Epithelial cell of proximal tubule (primary cell): Measurements from ENCODE around the gene NEIL3. TPM values are rescaled to one million over a fixed set of nuclear protein-coding genes. Genes with fewer than 3 reads are reported as not detected.

ENCODE experiments used
- DNase-seq: peaks from one replicate; pipeline ENCODE4 v3.0.0-alpha.2; 2011; ENCODE audit warnings: low read depth
- H3K4me3 ChIP-seq: 2 replicates; pipeline ENCODE4 v1.5.1; 2011; ENCODE audit warnings: low read depth, mild to moderate bottlenecking, low read length
- CTCF ChIP-seq: conservative IDR thresholded peaks from 2 replicates; pipeline ENCODE4 v1.5.1; 2012; ENCODE audit warnings: low read depth, mild to moderate bottlenecking, low read length
- total RNA-seq: library from RNA; depleted of rRNA; stranded (reverse); fragments of >200 nt; gene quantifications from 2 replicates; pipeline ENCODE4 v1.2.3, GENCODE V29; 2015

Gene NEIL3
- total RNA-seq, 1 donor from 2014 or later: 7.8 TPM

GRCh38 chr4:177391287-177391686 lies 81.6 kb downstream of the NEIL3 start:
- no peak for DNase-seq
- no peak overlapping the region for H3K4me3 ChIP-seq
- TF ChIP-seq CTCF: no peak

GRCh38 chr4:177391953-177392352 lies 82.3 kb downstream of the NEIL3 start:
- no peak overlapping the region for H3K4me3 ChIP-seq
- TF ChIP-seq CTCF: no peak
- DNase-seq: no peak

- H3K4me3 ChIP-seq: no peak overlapping the region
- no peak for TF ChIP-seq CTCF
- DNase-seq: no peak
These were observed 83.6 kb downstream of the NEIL3 start for GRCh38 chr4:177393236-177393635.

- no peak for TF ChIP-seq CTCF
- no peak for DNase-seq
- no peak overlapping the region for H3K4me3 ChIP-seq
These were observed 86.7 kb downstream of the NEIL3 start for GRCh38 chr4:177396352-177396751.

- H3K4me3 ChIP-seq: no peak overlapping the region
- no peak for DNase-seq
- TF ChIP-seq CTCF: no peak
These were observed 90.4 kb downstream of the NEIL3 start for GRCh38 chr4:177400030-177400429.

GRCh38 chr4:177401658-177402273 lies 92.1 kb downstream of the NEIL3 start:
- H3K4me3 ChIP-seq: no peak overlapping the region
- no peak for DNase-seq
- no peak for TF ChIP-seq CTCF

GRCh38 chr4:177403746-177404145 lies 94.1 kb downstream of the NEIL3 start:
- H3K4me3 ChIP-seq: no peak overlapping the region
- TF ChIP-seq CTCF: no peak
- no peak for DNase-seq
